Suprapubic skin (tissue), 4 donors: ENCODE results near the gene KLHDC4. TPM values are rescaled to one million over a fixed set of nuclear protein-coding genes. Genes with fewer than 3 reads are reported as not detected.

Source experiments
- DNase-seq, 2 donors: peaks; one replicate each; pipeline ENCODE4 v3.0.0-alpha.2; 2019; ENCODE audit warnings: low spot score in 2 of 2
- H3K27ac ChIP-seq: fragments of 200-600 bp; sonication (generic); one replicate; pipeline ENCODE4 v1.5.1; 2019
- H3K27me3 ChIP-seq: fragments of 200-600 bp; sonication (generic); one replicate; pipeline ENCODE4 v1.5.1; 2019
- H3K36me3 ChIP-seq: fragments of 200-600 bp; sonication (generic); one replicate; pipeline ENCODE4 v1.5.1; 2019
- H3K4me1 ChIP-seq: fragments of 200-600 bp; sonication (generic); one replicate; pipeline ENCODE4 v1.5.1; 2019
- H3K4me3 ChIP-seq: fragments of 200-600 bp; sonication (generic); one replicate; pipeline ENCODE4 v1.5.1; 2019; ENCODE audit warnings: mild to moderate bottlenecking
- H3K9me3 ChIP-seq: fragments of 200-600 bp; sonication (generic); one replicate; pipeline ENCODE4 v1.5.1; 2019
- EP300 ChIP-seq: sonication (generic); formaldehyde crosslinking; IDR thresholded peaks from one replicate; pipeline ENCODE4 v1.6.1; 2017; ENCODE audit warnings: antibody characterized with exemption
- POLR2A ChIP-seq, 2 donors: fragments of 450-650 bp; IDR thresholded peaks; one replicate each; pipeline ENCODE4 v1.6.1; 2017; ENCODE audit warnings: antibody characterized with exemption in 2 of 2, mild to moderate bottlenecking in 2 of 2, moderate library complexity in 2 of 2
- POLR2AphosphoS5 ChIP-seq, 3 donors: sonication (generic); formaldehyde crosslinking; IDR thresholded peaks; one replicate each; pipeline ENCODE4 v1.6.1; 2017; ENCODE audit warnings: antibody characterized with exemption in 3 of 3
- WGBS: methylation state at CpG from one replicate; pipeline ENCODE4 v1.1.5; 2018; 5-methylcytosine and 5-hydroxymethylcytosine counted together
- total RNA-seq, 4 donors: library from RNA; depleted of rRNA; stranded (reverse); fragments of >200 nt; gene quantifications; one replicate each; pipeline ENCODE4 v1.1.0, GENCODE V29; 2016
- TF ChIP-seq, protein P1 (sequence below), 2 donors: fragments of 200-600 bp in 1 of 2; fragments of 450-650 bp in 1 of 2; sonication (generic) in 1 of 2; IDR thresholded peaks; one replicate each; pipeline ENCODE4 v1.5.1; 2016 to 2019; ENCODE audit warnings: antibody characterized with exemption in 2 of 2, mild to moderate bottlenecking in 1 of 2, moderate library complexity in 1 of 2

KLHDC4 gene
- total RNA-seq, 4 donors from 2014 or later = 26.6 to 104 (median 30.1) TPM

DNA sequence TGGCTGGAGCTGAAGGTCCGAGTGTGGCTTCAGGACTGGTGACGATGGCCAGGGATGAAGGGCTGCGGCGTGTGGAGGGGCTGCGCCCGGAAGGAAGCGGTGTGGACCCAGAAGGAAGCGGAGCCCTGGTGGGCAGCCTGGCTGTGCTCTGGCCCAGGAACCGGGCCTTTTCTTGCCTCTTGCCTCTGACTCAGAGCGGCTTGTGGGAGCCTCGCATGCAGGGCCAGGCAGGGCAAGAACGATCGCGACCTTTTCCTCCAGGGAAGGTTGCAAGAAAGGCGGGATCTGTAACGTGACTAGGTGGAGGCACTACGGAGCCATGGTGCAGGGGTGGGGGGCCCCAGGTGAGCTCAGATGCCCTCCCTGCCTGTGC lies 85.5 kb downstream of the KLHDC4 start:
- 76% methylated on average over 11 of the region's 17 CpGs for WGBS
- peaks cover 38% of the 10 kb centered on the region for H3K27me3 ChIP-seq
- TF ChIP-seq POLR2AphosphoS5 (IDR thresholded peaks at IDR 0.05) (no peak), EP300 (no peak)
- TF ChIP-seq, protein P1, sequence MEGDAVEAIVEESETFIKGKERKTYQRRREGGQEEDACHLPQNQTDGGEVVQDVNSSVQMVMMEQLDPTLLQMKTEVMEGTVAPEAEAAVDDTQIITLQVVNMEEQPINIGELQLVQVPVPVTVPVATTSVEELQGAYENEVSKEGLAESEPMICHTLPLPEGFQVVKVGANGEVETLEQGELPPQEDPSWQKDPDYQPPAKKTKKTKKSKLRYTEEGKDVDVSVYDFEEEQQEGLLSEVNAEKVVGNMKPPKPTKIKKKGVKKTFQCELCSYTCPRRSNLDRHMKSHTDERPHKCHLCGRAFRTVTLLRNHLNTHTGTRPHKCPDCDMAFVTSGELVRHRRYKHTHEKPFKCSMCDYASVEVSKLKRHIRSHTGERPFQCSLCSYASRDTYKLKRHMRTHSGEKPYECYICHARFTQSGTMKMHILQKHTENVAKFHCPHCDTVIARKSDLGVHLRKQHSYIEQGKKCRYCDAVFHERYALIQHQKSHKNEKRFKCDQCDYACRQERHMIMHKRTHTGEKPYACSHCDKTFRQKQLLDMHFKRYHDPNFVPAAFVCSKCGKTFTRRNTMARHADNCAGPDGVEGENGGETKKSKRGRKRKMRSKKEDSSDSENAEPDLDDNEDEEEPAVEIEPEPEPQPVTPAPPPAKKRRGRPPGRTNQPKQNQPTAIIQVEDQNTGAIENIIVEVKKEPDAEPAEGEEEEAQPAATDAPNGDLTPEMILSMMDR (IDR thresholded peaks at IDR 0.05) = no peak

DNA sequence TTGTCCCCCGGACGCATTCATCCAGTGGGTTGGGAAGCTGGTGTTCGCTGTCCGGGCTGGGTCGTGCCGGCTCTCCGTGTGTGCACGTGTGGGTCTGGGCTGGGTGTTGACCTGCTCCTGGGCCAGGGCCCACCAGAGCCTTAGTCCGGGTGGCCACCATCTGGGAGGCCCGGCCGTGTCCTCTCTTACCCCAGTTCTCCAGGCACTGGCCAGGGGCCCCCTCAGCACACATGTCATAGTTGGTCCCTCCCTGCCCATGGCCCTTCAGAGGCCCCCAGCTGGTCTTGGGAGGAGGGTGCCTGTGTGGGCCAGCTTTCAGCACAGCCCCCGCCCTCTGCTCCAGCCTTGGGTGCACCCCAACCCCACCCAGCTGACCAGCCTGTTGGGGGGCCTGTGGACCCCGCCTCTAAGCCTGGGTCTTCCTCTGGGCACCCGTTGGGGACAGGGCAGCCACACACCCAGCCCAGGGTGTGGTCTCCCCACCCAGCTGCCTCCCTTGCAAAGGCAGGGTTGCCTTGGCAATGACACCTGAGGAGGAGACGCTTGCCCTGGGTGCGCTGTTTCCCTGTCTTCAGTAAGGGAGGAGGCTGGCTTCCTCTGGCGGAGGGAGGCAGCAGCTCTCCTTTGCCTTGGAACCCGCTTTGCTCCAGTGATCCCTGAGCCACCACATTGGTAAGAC lies 86.1 kb downstream of the KLHDC4 start:
- Histone ChIP-seq H3K4me3 (no peak overlapping the region), H3K36me3 (no peaks in the 10 kb centered on the region), H3K27ac (no peak overlapping the region), H3K27me3 (peaks cover 32% of the 10 kb centered on the region), H3K4me1 (peaks cover 3% of the 10 kb centered on the region), H3K9me3 (no peaks in the 10 kb centered on the region)
- no peak for DNase-seq
- 78% methylated on average over 8 of the region's 18 CpGs for WGBS
- TF ChIP-seq EP300 (no peak), POLR2A (IDR thresholded peaks at IDR 0.05) (no peak), POLR2AphosphoS5 (IDR thresholded peaks at IDR 0.05) (no peak)
- TF ChIP-seq, protein P1 (IDR thresholded peaks at IDR 0.05) = no peak

More for the DNA sequence above, 85.5 kb downstream of the KLHDC4 start:
- peaks cover 3% of the 10 kb centered on the region for H3K4me1 ChIP-seq
- DNase-seq = no peak
- no peak overlapping the region for H3K4me3 ChIP-seq
- H3K27ac ChIP-seq = no peak overlapping the region
- H3K9me3 ChIP-seq = no peaks in the 10 kb centered on the region
- H3K36me3 ChIP-seq = no peaks in the 10 kb centered on the region

DNA sequence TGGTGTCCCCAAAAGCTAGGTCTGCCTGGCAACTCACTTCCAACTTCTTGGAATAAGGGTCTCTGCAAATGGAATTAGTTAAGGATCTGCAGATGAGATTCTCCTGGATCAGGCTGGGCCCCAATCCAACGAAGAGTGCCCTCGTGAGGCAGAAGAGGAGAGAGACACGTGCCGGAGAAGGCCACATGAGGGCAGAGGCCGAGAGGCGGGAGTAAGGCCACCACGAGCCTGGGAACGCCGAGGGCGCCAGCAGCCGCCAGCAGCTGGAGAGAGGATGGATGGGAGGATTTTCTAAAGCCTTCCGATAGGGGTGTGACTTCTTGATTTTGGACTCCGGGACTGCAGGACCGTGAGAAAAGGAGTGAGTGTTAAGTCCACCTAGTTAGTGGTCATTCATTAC lies 87.2 kb downstream of the KLHDC4 start:
- Histone ChIP-seq H3K36me3 (no peaks in the 10 kb centered on the region), H3K9me3 (no peaks in the 10 kb centered on the region), H3K4me1 (peaks cover 3% of the 10 kb centered on the region), H3K4me3 (no peak overlapping the region), H3K27ac (no peak overlapping the region), H3K27me3 (peaks cover 25% of the 10 kb centered on the region)
- WGBS = 18% methylated on average over 12 of the region's 14 CpGs
- TF ChIP-seq POLR2AphosphoS5 (IDR thresholded peaks at IDR 0.05) (no peak), POLR2A (IDR thresholded peaks at IDR 0.05) (no peak), EP300 (no peak)
- TF ChIP-seq, protein P1 (IDR thresholded peaks at IDR 0.05) = no peak
- no peak for DNase-seq

DNA sequence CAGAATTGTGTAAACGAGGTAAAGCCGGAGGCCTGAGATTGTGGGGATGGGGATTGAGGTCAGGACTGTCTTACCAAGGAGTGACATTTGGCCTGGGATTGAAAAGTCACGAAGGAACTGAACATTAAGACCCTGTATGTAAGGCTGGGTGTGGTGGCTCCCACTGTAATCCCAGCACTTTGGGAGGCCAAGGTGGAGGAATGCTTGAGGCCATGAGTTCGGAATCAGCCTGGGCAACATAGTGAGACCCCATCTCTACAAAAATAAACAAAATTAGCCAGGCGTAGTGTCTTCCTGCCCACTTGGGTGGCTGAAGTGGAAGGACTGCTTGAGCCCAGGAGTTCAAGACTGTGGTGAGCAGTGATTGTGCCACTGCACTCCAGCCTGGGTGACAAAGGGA lies 88.0 kb downstream of the KLHDC4 start:
- 89% methylated on average over 5 of the region's 5 CpGs for WGBS

DNA sequence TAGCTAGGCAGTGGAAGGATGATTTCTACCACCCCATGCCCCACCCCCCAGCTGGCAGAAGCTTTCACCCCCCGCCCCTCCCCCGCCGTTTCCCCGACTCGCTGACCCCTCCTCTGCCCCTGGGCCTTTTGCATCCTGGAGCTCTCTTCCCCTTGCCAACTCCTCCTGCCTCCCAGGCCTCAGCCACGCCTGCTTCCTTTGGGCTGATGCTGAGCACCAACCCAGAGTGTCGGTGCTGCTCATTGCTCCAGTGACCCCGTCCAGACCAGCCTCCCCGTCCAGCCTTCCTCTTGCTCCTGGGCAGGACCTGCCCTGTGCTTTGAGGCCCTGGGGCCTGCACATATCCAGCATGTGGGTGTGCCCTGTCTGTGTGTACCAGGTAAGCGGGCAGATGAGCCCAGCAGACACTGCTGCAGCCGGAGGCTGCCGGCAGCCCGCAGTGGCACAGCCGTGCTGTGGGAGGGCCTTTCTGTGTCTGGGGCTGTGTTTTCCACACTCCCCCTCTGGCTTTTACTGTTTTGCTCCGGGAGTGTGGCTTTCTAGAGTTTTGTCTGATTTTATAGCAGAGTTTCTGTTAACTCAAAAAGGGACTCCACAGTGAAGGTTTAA lies 90.6 kb downstream of the KLHDC4 start:
- peaks cover 3% of the 10 kb centered on the region for H3K4me1 ChIP-seq
- no peak overlapping the region for H3K27ac ChIP-seq
- peaks cover 8% of the 10 kb centered on the region for H3K27me3 ChIP-seq
- H3K9me3 ChIP-seq = no peaks in the 10 kb centered on the region
- H3K36me3 ChIP-seq = no peaks in the 10 kb centered on the region
- H3K4me3 ChIP-seq = no peak overlapping the region
- 15% methylated on average over 9 of the region's 15 CpGs for WGBS
- TF ChIP-seq POLR2A (IDR thresholded peaks at IDR 0.05) (no peak), POLR2AphosphoS5 (IDR thresholded peaks at IDR 0.05) (no peak), EP300 (no peak)
- TF ChIP-seq, protein P1 (IDR thresholded peaks at IDR 0.05) = no peak
- DNase-seq = peak in 1 of 2 donors; percentile 59

More for the DNA sequence above, 88.0 kb downstream of the KLHDC4 start:
- no peak overlapping the region for H3K4me3 ChIP-seq
- no peaks in the 10 kb centered on the region for H3K36me3 ChIP-seq
- H3K27ac ChIP-seq = no peak overlapping the region
- H3K27me3 ChIP-seq = peaks cover 22% of the 10 kb centered on the region
- peaks cover 3% of the 10 kb centered on the region for H3K4me1 ChIP-seq
- no peaks in the 10 kb centered on the region for H3K9me3 ChIP-seq
- DNase-seq = no peak
- TF ChIP-seq POLR2AphosphoS5 (IDR thresholded peaks at IDR 0.05) = no peak
- no peak for TF ChIP-seq POLR2A (IDR thresholded peaks at IDR 0.05)
- TF ChIP-seq EP300 = no peak
- TF ChIP-seq, protein P1 (IDR thresholded peaks at IDR 0.05) = no peak
